Endothelial cell (in vitro differentiated cells): ENCODE measurements around the gene PGM1. TPM values are rescaled to one million over a fixed set of nuclear protein-coding genes. Genes with fewer than 3 reads are reported as not detected.

ENCODE experiments used
- DNase-seq: peaks from one replicate; pipeline ENCODE4 v3.0.0; 2021; ENCODE audit warnings: low spot score
- H3K27ac Mint-ChIP-seq: one replicate; pipeline ENCODE4 v1.8.0; 2021; ENCODE audit warnings: mixed read lengths, inconsistent platforms; ENCODE audit not compliant: unreplicated experiment
- H3K27me3 Mint-ChIP-seq: one replicate; pipeline ENCODE4 v1.8.0; 2021; ENCODE audit warnings: mild to moderate bottlenecking, moderate library complexity, mixed read lengths, inconsistent platforms; ENCODE audit not compliant: unreplicated experiment
- H3K36me3 Mint-ChIP-seq: one replicate; pipeline ENCODE4 v1.8.0; 2021; ENCODE audit warnings: mild to moderate bottlenecking, low read depth, mixed read lengths, inconsistent platforms; ENCODE audit not compliant: unreplicated experiment
- H3K4me1 Mint-ChIP-seq: one replicate; pipeline ENCODE4 v1.8.0; 2021; ENCODE audit warnings: mild to moderate bottlenecking, mixed read lengths, inconsistent platforms; ENCODE audit not compliant: unreplicated experiment
- H3K4me3 Mint-ChIP-seq: one replicate; pipeline ENCODE4 v1.8.0; 2021; ENCODE audit warnings: mild to moderate bottlenecking, mixed read lengths, inconsistent platforms; ENCODE audit not compliant: unreplicated experiment
- H3K9me3 Mint-ChIP-seq: one replicate; pipeline ENCODE4 v1.8.0; 2021; ENCODE audit warnings: mixed read lengths, inconsistent platforms; ENCODE audit not compliant: unreplicated experiment
- total RNA-seq: library from RNA; stranded (reverse); fragmentation: NEBNext Ultra II Directional; extraction: Animal tissue kit (Norgen Biotek cat#: 25700); gene quantifications from one replicate; pipeline ENCODE4 v1.2.1, GENCODE V29; 2021; ENCODE audit not compliant: unreplicated experiment
- TF ChIP-seq, protein P1 (sequence below): fragments of 200-600 bp; sonication (generic); IDR thresholded peaks from one replicate; pipeline ENCODE4 v1.5.0; 2021; ENCODE audit warnings: antibody characterized with exemption; ENCODE audit not compliant: unreplicated experiment

Gene PGM1
- total RNA-seq, 1 donor from 2014 or later = 30.6 TPM

GRCh38 chr1:63662056-63662836 is 69.0 kb downstream of the PGM1 start:
- Mint-ChIP-seq H3K27ac (no peak overlapping the region), H3K9me3 (no peaks in the 10 kb centered on the region), H3K27me3 (no peaks in the 10 kb centered on the region), H3K4me3 (no peak overlapping the region), H3K4me1 (peaks cover 27% of the 10 kb centered on the region), H3K36me3 (peaks cover 9% of the 10 kb centered on the region)
- DNase-seq = no peak
- TF ChIP-seq, protein P1, sequence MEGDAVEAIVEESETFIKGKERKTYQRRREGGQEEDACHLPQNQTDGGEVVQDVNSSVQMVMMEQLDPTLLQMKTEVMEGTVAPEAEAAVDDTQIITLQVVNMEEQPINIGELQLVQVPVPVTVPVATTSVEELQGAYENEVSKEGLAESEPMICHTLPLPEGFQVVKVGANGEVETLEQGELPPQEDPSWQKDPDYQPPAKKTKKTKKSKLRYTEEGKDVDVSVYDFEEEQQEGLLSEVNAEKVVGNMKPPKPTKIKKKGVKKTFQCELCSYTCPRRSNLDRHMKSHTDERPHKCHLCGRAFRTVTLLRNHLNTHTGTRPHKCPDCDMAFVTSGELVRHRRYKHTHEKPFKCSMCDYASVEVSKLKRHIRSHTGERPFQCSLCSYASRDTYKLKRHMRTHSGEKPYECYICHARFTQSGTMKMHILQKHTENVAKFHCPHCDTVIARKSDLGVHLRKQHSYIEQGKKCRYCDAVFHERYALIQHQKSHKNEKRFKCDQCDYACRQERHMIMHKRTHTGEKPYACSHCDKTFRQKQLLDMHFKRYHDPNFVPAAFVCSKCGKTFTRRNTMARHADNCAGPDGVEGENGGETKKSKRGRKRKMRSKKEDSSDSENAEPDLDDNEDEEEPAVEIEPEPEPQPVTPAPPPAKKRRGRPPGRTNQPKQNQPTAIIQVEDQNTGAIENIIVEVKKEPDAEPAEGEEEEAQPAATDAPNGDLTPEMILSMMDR = no peak

GRCh38 chr1:63662841-63663240 is 69.6 kb downstream of the PGM1 start:
- no peak overlapping the region for H3K4me3 Mint-ChIP-seq
- no peaks in the 10 kb centered on the region for H3K27me3 Mint-ChIP-seq
- H3K36me3 Mint-ChIP-seq = peaks cover 9% of the 10 kb centered on the region
- no peaks in the 10 kb centered on the region for H3K9me3 Mint-ChIP-seq
- H3K4me1 Mint-ChIP-seq = peaks cover 27% of the 10 kb centered on the region
- no peak overlapping the region for H3K27ac Mint-ChIP-seq
- no peak for DNase-seq
- TF ChIP-seq, protein P1 = no peak

DNA sequence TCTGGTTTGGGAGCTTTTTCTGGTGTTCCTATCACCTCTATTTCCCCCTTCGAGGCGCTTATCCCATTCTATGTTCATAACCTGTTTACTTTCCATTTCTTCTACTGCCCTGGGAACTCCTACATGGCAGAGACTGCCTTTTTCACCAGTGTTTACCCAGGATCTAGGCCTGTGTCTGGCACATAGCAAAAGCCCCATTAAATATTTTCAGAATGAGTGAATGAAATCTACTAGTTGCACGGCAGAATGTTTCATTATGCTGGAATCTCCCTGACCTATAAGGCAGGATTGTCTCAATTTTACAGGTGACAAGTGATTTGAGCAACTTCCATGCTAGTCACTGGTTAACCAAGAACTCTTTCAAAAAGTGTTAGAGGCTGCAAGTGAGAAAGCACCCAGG is 70.1 kb downstream of the PGM1 start:
- TF ChIP-seq, protein P1 = no peak
- Mint-ChIP-seq H3K36me3 (peaks cover 9% of the 10 kb centered on the region), H3K4me1 (peaks cover 27% of the 10 kb centered on the region), H3K4me3 (no peak overlapping the region), H3K27ac (no peak overlapping the region), H3K27me3 (no peaks in the 10 kb centered on the region), H3K9me3 (no peaks in the 10 kb centered on the region)
- no peak for DNase-seq

DNA sequence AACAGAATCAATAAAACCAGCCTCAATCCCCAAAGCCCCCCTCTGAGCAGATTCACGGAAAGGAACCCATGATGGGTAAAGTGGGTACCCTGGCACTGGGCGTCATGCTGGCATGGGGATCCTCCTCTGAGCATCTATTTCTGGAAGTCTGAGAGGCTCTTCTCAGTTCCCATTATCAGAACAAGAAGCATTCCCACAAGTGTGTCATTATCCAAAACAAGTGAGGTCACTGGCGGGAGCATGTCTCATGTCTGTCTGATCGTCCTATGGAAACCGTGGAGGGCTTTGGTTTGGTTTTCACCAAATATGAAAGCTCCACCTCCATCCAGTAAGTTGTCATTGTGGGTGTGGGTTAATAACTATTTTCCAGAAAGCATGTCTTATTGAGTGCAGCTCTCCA is 70.7 kb downstream of the PGM1 start:
- no peaks in the 10 kb centered on the region for H3K27me3 Mint-ChIP-seq
- DNase-seq = no peak
- no peaks in the 10 kb centered on the region for H3K9me3 Mint-ChIP-seq
- no peak overlapping the region for H3K27ac Mint-ChIP-seq
- peaks cover 9% of the 10 kb centered on the region for H3K36me3 Mint-ChIP-seq
- peaks cover 27% of the 10 kb centered on the region for H3K4me1 Mint-ChIP-seq
- H3K4me3 Mint-ChIP-seq = no peak overlapping the region
- TF ChIP-seq, protein P1 = no peak

DNA sequence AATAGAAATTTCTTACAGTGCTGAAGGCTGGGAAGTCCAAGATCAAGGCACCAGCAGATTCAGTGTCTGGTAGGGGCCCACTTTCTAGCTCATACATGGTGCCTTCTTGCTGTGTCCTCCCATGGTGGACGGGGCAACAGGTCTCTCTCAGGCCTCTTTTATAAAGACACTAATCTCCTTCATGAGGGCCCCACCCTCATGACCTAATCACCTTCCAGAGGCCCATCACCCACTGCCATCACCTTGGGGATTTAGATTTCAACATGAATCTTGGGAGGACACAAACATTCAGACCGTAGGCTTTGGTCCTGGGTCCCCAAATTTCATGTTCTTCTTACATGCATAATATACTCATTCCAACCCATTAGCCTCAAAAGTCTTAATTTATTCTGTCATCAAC is 71.5 kb downstream of the PGM1 start:
- Mint-ChIP-seq H3K9me3 (no peaks in the 10 kb centered on the region), H3K36me3 (peaks cover 9% of the 10 kb centered on the region), H3K27me3 (no peaks in the 10 kb centered on the region), H3K4me3 (no peak overlapping the region), H3K27ac (no peak overlapping the region), H3K4me1 (peaks cover 21% of the 10 kb centered on the region)
- DNase-seq = no peak
- TF ChIP-seq, protein P1 = no peak
